ENCODE data around the gene FKBP1B.
"Not testable (repeated sequence)": the region's sequence is repeated elsewhere in the genome, so short reads cannot be mapped to it uniquely, and the experiment has no call there.

Gene FKBP1B

GRCh38 chr2:24072259-24072658 lies 22.7 kb downstream of the FKBP1B start:
- no peak for DNase-seq

DNA sequence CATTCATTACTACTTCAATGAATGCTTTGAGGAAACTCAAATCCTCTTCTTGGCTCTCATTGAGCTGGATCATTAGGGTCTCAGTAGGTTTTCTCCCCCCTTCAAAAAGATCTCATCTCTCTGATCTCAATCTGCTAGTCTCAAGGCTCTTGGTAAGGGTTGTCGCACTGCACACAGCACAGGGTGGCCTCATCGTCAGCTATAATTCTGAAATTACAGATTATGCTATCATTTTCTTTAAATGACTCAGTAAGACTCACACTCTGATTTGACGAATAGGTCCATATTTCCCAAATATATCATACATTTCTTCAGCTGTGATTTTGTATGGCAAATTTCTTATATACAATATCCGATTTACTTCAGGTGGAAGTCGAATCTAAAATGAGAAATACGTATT lies 24.3 kb downstream of the FKBP1B start:
- DNase-seq = no peak

GRCh38 chr2:24075259-24075658 lies 25.7 kb downstream of the FKBP1B start:
- no peak for DNase-seq

DNA sequence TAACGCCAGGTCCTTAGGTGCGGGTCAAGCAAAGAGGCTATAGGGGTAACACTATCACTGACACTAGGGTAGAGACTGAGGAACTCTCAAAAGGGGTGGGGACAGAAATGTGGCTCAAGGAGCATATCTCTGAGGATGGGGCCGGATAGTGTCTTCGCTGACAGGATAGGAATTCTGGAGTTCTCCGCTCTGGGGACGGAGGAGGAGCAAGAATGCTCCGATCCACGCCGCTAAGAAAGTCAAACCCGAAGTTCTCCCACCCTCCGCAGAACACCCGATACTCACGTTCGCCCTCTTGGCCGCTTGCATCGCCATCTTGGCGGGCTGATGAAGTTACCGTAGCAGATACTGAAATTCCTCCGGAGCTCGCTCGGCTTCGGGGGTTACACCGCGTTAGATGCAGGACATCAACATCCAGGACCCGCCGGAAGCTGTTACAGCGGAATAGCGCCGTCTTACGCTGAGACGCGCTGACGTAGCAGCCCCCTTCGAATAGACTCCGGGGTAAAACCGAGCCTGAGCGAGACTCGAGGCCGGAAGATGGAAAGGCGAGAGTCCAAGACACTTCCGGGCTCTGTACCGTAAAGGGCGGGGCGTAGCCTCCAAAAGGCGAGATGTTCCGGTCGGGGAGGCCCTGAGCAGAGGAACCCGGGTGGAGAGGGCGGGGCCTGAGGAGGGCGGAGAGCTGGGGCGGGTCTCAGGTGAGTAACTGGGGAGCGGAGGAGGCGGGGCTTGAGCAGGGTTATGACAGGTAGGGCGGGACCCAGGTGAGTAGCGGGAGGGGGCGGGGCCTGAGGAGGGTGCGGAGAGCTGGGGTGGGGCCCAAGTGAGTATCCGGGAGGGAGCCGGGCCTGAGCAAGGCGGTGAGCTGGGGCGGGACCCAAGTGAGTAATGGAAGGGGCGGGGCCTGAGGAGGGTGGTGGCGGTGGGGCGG lies 26.6 kb downstream of the FKBP1B start, which contains the start of gene SF3B6:
Gene SF3B6, minus strand, starts transcription at position 412 of the 934 bp plus-strand sequence. Its CDS starts 97 bp downstream, at position 315.
- peak; percentile 100 for DNase-seq

DNA sequence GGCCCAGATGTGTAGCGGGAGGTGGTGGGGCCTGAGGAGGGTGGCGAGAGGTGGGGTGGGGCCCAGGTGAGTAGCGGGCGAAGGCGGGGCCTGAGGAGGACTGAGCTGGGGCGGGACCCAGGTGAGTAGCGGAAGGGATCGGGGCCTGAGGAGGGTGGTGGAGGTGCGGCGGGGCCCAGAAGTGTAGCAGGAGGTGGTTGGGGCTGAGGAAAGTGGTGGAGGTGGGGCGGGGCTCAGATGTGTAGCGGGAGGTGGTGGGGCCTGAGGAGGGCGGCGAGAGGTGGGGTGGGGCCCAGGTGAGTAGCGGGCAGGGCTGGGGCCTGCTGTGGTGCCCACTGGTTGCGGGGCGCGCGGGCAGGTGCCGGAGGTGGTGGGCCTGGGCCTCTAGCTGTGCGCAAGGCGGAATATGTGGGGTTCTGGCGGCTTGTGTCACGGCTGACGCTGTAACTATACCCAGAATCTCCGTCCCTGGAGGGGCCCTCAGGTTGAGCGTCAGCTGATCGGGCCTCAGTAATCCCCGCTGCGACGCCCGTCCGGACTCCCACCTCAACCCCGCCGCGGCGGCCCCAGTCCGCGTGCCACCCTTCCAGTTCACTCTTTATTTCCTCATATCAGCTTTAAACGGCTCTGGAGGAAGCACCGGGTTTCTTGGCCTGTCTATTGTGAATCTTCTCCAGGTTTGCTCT lies 27.5 kb downstream of the FKBP1B start:
- peak; percentile 48 for DNase-seq

DNA sequence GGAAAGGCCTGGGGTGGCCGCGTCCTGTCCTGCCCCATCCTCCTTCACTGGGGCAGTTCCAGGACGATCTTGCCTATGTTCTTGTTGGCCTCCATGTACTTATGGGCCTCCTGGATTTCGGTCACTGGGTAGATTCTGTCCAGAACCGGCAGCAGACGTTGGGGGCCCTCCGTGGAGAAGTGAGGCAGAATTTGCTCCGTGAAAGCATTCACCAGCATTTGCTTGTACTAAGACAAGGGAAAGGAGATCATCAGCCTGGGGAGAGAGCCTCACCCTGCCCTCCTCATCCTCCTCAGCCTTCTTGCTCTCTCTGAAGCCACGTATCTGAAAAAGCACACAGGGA lies 28.0 kb downstream of the FKBP1B start:
- DNase-seq = peak; percentile 34

DNA sequence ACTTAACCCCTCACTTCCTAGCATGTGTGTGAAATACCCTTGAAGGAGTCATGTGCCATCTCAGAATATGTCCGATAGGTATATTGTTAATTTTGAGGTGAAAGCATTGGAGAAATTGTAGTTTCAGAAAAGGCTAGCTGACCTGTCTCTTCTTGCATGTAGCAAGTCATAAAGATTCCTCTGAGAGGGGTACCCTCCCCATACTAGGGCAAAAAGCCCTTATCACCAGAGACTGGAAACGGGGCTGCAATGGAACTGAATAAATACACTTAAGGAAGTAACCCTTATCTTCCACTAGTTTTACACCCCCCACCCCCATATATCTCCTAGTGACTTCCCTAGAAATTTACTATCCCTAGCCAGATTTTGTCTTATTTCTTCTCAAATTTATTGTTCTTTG lies 28.3 kb downstream of the FKBP1B start:
- DNase-seq = no peak

GRCh38 chr2:24080701-24081100 lies 31.2 kb downstream of the FKBP1B start:
- DNase-seq = no peak

DNA sequence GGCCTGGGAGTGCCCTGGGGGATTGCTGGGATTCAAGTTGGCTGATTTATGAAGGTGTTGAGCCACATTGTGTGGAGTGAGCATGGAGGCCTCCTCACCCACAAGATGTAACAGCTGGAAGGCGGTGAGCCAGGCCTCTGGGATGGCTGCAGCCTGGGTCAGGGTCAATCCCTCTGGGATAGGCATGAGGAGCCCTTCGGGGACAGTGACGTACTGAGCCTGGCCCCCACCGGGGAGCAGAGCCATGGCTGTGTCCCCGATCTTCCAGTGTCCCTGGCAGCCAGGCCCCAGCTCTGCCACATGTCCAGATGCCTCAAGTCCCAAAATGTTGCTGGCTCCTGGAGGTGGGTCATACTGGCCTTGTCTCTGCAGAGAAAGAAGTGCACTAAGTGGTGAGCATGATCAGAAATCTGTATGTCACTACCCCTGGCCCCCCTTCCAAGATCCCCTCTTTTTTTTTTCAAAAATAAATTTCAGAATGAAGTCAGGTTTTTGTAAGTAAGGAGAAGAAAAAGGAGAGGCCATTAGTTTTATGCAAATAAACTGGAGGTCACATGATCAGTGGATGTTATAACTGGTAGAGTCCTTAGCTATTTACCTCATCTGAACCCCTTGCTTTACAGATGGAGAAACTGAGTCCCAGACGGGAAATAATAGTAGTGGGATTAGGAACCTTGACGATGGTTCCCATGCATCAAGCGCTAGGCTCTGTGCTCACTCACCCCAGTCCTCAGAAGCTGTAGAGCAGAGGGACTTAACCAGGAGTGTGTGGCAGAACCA lies 33.4 kb downstream of the FKBP1B start:
- DNase-seq = no peak

DNA sequence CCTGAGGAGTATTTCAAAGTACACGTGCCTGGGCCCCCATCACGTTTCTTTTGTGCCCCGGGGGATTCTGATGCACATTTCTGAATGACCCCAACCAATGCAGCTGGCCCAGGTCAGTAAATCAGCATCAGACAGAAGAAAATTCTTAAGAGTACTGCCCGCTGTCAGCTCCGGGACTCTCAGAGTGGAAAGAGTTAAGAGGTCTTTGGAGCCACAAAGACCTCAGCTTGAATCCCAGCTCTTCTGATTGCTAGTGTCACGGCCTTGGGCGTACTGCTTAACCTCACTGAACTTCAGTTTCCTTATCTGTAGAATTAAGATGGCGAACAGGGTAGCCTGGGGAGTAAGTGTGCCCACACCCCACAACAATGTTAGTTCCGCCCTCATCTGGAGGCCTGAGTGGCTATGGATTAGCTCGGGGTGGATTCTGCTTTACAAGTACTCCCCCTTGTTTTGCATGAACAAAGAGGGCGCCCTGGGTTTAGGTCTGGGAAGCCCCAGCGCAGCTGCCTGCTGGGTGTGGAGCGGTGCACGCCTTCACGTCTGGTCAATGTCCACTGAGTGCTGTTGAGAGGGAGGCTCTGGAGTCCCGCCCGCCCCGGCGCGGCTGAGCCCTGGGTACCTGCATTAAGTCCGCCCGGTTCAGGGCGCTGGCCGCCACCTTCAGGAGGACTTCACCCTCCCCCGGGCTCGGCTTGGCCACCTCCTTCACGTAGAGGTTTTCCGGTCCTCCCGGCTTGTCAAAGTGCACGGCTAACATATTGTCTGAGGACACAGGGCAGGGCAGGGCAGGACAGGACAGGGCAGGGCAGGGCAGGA lies 34.2 kb downstream of the FKBP1B start:
- peak; percentile 94 for DNase-seq

GRCh38 chr2:24084386-24085199 lies 35.1 kb downstream of the FKBP1B start, which contains the start of gene TP53I3:
TSS of gene TP53I3 (minus strand) at chr2:24084834. CDS start at chr2:24084326, 508 bp downstream.
- DNase-seq = peak; percentile 92

DNA sequence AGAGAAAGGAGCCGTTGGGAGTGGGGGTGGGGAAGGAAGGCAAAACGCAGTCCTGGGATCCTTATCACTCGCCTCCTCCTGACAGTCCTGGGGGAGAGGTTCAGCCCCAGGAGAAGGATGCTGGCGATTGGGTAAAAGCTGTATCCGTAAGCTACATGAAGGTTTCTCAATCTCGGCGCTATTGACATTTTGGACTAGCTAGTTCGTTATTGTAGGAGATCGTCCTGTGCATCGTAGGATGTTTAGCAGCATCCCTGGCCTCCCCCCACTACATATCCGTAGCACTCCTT lies 35.6 kb downstream of the FKBP1B start:
- no peak for DNase-seq

DNA sequence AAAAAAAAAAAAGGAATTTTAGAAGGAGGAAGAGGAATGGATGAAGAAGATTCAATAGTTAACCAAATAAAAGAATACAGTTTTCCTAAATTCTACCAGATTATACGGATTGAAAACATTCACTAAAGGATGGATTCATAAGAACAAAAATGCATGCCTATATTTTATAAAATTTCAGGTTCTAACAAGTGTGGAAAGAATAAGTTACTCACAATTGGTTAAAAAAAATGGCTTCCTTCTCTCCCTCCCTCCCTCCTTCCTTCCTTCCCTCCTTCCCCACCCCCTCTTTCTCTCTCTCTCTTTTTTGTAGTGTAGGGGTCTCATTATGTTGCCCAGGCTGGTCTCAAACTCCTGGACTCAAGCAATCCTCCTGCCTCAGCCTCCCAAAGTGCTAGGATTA lies 36.7 kb downstream of the FKBP1B start:
- no peak for DNase-seq

- DNase-seq = no peak
These were observed 37.5 kb downstream of the FKBP1B start for GRCh38 chr2:24087032-24087431.

GRCh38 chr2:24088821-24089359 lies 39.3 kb downstream of the FKBP1B start:
- DNase-seq = no peak

GRCh38 chr2:24093270-24093669 lies 43.7 kb downstream of the FKBP1B start:
- DNase-seq = not testable (repeated sequence)

DNA sequence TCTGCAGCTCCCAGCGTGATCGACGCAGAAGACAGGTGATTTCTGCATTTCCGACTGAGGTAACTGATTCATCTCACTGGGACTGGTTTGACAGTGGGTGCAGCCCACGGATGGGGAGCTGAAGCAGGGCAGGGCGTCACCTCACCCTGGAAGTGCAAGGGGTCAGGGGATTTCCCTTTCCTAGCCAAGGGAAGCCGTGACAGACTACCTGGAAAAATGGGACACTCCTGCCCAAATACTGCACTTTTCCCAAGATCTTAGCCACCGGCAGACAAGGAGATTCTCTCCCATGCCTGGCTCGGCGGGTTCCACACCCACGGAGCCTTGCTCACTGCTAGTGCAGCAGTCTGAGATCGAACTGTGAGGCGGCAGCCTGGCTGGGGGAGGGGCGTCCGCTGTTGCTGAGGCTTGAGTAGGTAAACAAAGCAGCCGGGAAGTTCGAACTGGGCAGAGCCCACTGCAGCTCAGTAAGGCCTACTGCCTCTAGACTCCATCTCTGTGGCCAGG lies 45.7 kb downstream of the FKBP1B start:
- not testable (repeated sequence) for DNase-seq

DNA sequence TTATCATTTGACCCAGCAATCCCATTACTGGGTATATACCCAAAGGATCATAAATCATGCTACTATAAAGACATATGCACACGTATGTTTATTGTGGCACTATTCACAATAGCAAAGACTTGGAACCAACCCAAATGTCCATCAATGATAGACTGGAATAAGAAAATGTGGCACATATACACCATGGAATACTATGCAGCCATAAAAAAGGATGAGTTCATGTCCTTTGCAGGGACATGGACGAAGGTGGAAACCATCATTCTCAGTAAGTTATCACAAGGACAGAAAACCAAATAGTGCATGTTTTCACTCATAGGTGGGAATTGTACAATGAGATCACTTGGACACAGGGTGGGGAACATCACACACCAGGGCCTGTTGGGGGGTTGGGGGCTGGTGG lies 51.2 kb downstream of the FKBP1B start:
- DNase-seq = not testable (repeated sequence)

GRCh38 chr2:24101992-24102391 lies 52.5 kb downstream of the FKBP1B start:
- DNase-seq = no peak

DNA sequence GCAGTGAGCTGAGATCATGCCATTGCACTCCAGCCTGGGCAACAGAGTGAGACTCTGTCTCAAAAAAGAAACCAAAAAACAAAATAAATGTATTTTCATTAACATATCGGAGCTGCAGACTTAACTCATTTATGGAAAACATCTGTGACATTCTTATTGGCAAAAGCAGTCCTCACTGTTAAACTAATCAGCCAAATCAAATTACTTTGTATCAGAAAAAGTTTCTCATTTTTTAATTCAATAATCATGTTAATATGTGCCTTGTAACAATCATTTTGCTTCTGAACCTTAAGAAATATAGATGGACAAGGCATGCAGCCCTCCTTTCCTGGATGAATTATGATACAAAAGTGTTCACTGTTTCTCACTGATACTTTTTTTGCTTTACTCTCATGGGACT lies 53.1 kb downstream of the FKBP1B start:
- no peak for DNase-seq

GRCh38 chr2:24104110-24104650 lies 54.6 kb downstream of the FKBP1B start:
- no peak for DNase-seq

Data from NCI-H82 (cell line).